Tibial nerve (tissue), 4 donors: ENCODE results near the gene RELN.

Experiments used
- EP300 ChIP-seq, 2 donors: sonication (generic); formaldehyde crosslinking; IDR thresholded peaks; one replicate each; pipeline ENCODE4 v1.6.1; 2017; ENCODE audit warnings: antibody characterized with exemption in 2 of 2, mild to moderate bottlenecking in 1 of 2
- POLR2A ChIP-seq, 2 donors: fragments of 450-650 bp; IDR thresholded peaks; one replicate each; pipeline ENCODE4 v1.6.1; 2017; ENCODE audit warnings: antibody characterized with exemption in 2 of 2, mild to moderate bottlenecking in 2 of 2, moderate library complexity in 2 of 2
- TF ChIP-seq, protein P1 (sequence below), 5 experiments: fragments of 200-600 bp in 3 of 5; fragments of 450-650 bp in 2 of 5; sonication (generic) in 3 of 5; IDR thresholded peaks; one replicate each; pipeline ENCODE4 v1.5.1; 2016 to 2019; ENCODE audit warnings: antibody characterized with exemption in 5 of 5, mild to moderate bottlenecking in 3 of 5, moderate library complexity in 2 of 5

- TF ChIP-seq POLR2A (IDR thresholded peaks at IDR 0.05) (no peak), EP300 (IDR thresholded peaks at IDR 0.05) (no peak)
- TF ChIP-seq, protein P1, sequence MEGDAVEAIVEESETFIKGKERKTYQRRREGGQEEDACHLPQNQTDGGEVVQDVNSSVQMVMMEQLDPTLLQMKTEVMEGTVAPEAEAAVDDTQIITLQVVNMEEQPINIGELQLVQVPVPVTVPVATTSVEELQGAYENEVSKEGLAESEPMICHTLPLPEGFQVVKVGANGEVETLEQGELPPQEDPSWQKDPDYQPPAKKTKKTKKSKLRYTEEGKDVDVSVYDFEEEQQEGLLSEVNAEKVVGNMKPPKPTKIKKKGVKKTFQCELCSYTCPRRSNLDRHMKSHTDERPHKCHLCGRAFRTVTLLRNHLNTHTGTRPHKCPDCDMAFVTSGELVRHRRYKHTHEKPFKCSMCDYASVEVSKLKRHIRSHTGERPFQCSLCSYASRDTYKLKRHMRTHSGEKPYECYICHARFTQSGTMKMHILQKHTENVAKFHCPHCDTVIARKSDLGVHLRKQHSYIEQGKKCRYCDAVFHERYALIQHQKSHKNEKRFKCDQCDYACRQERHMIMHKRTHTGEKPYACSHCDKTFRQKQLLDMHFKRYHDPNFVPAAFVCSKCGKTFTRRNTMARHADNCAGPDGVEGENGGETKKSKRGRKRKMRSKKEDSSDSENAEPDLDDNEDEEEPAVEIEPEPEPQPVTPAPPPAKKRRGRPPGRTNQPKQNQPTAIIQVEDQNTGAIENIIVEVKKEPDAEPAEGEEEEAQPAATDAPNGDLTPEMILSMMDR (IDR thresholded peaks at IDR 0.05) = no peak
These were observed 45.2 kb upstream of the RELN start for GRCh38 chr7:104034679-104035078.
